Measurements from ENCODE around the gene ZNF564.

The ZNF564 gene

GRCh38 chr19:12484011-12484370, 67.3 kb downstream of the ZNF564 start:
- H3K4me3 ChIP-seq (ENCODE audit: low read length): peak overlapping the region; percentile 61
- no peak for TF ChIP-seq ZNF274 (IDR thresholded peaks at IDR 0.05; ENCODE audit: low read depth, low read length)

GRCh38 chr19:12482509-12482886, 68.8 kb downstream of the ZNF564 start:
- TF ChIP-seq ZNF274 (IDR thresholded peaks at IDR 0.05; ENCODE audit: low read depth, low read length): no peak
- H3K4me3 ChIP-seq (ENCODE audit: low read length): peak overlapping the region; percentile 34; the same call in 1 of the 2 replicates

- TF ChIP-seq ZNF274 (IDR thresholded peaks at IDR 0.05; ENCODE audit: low read depth, low read length): no peak
- H3K4me3 ChIP-seq (ENCODE audit: low read length): peak overlapping the region; percentile 34; the same call in 1 of the 2 replicates
These were observed 69.3 kb downstream of the ZNF564 start for GRCh38 chr19:12481781-12482508.

GRCh38 chr19:12478234-12478941, 72.9 kb downstream of the ZNF564 start:
- no peak for TF ChIP-seq ZNF274 (IDR thresholded peaks at IDR 0.05; ENCODE audit: low read depth, low read length)
- no peak overlapping the region for H3K4me3 ChIP-seq (ENCODE audit: low read length)
